Measurements from ENCODE around the gene NPFFR2. TPM values are rescaled to one million over a fixed set of nuclear protein-coding genes. Genes with fewer than 3 reads are reported as not detected.

The NPFFR2 gene
- total and polyA plus RNA-seq, 2 experiments from 2014 or later, result not detected

DNA sequence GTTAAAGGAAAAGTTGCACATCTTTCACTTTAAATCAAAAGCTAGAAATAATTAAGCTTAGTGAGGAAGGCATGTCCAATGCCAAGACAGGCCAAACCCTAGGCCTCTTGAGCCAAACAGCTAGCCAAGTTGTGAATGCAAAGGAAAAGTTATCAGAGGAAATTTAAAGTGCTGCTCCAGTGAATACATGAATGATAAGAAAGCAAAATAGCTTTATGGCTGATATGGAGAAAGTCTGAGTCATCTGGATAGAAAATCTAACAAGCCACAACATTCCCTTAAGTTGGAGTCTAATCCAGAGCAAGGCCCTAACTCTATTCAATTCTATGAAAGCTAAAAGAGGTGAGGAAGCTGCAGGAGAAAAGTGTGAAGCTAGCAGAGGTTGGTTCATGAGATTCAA lies 23.8 kb downstream of the NPFFR2 start:
- in situ Hi-C loops (cut with MboI), result no loop called here

DNA sequence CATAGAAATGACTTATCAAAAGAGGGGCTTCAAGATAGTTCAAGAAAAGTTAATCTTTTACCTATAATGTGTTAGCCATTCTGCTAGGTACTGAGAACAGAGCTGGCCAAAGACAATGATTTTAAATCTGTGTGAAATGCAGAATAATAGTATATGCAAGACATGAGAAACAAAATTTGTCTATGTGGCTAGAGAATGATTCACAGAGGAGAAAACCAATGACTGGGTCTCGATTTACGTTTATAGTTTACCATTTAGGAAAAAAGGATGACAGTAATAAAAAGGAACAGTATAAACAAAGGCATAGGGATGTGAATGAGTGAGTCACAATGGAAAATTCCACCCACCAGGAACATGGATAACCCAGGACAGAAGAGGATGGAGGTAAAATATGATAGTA lies 31.9 kb downstream of the NPFFR2 start:
- no peak overlapping the region for H3K27ac ChIP-seq
- H3K9me2 ChIP-seq (ENCODE audit: insufficient read depth), result no peaks in the 10 kb centered on the region
- 6 to 7% methylated on average over 2 of the region's 2 CpGs for WGBS, 2 experiments (ENCODE audit: low coverage in 1 of 2, low lambda C conversion rate in 2 of 2, missing lambda C conversion rate in 2 of 2)
- H3K79me2 ChIP-seq (ENCODE audit: insufficient read depth), result no peaks in the 10 kb centered on the region
- no peak overlapping the region for H3K9ac ChIP-seq
- DNase-seq, result no peak
- no peak overlapping the region for H2AFZ ChIP-seq
- H3K4me2 ChIP-seq (ENCODE audit: unreplicated experiment), result no peak overlapping the region
- in situ Hi-C loops (cut with MboI), result no loop called here
- no peaks in the 10 kb centered on the region for H3F3A ChIP-seq (ENCODE audit: insufficient read depth)
- H3K36me3 ChIP-seq (ENCODE audit: low read depth), result no peaks in the 10 kb centered on the region
- TF ChIP-seq EZH2 (IDR thresholded peaks at IDR 0.05; ENCODE audit: insufficient read depth, poor library complexity, severe bottlenecking) (no peak), EZH2phosphoT487 (IDR thresholded peaks at IDR 0.05; ENCODE audit: insufficient read depth, low read depth) (no peak)
- no peaks in the 10 kb centered on the region for H4K20me1 ChIP-seq (ENCODE audit: insufficient read depth)
- H3K9me3 ChIP-seq (ENCODE audit: low read depth), result no peaks in the 10 kb centered on the region
- no peak overlapping the region for H3K4me3 ChIP-seq
- no peaks in the 10 kb centered on the region for H3K4me1 ChIP-seq (ENCODE audit: insufficient read depth)
- H3K27me3 ChIP-seq (replicated peaks; ENCODE audit: insufficient read depth), result no peaks in the 10 kb centered on the region

More for the DNA sequence above, 23.8 kb downstream of the NPFFR2 start:
- Histone ChIP-seq H3K4me1 (ENCODE audit: insufficient read depth) (no peaks in the 10 kb centered on the region), H2AFZ (no peak overlapping the region), H3K4me2 (ENCODE audit: unreplicated experiment) (no peak overlapping the region), H3K79me2 (ENCODE audit: insufficient read depth) (no peaks in the 10 kb centered on the region), H3F3A (ENCODE audit: insufficient read depth) (no peaks in the 10 kb centered on the region), H3K9me2 (ENCODE audit: insufficient read depth) (no peaks in the 10 kb centered on the region), H3K9me3 (ENCODE audit: low read depth) (no peaks in the 10 kb centered on the region), H3K27ac (no peak overlapping the region), H3K27me3 (replicated peaks; ENCODE audit: insufficient read depth) (no peaks in the 10 kb centered on the region), H3K36me3 (ENCODE audit: low read depth) (no peaks in the 10 kb centered on the region), H3K4me3 (no peak overlapping the region), H3K9ac (no peak overlapping the region), H4K20me1 (ENCODE audit: insufficient read depth) (no peaks in the 10 kb centered on the region)
- DNase-seq, result no peak
- TF ChIP-seq EZH2 (IDR thresholded peaks at IDR 0.05; ENCODE audit: insufficient read depth, poor library complexity, severe bottlenecking) (no peak), EZH2phosphoT487 (IDR thresholded peaks at IDR 0.05; ENCODE audit: insufficient read depth, low read depth) (no peak)

DNA sequence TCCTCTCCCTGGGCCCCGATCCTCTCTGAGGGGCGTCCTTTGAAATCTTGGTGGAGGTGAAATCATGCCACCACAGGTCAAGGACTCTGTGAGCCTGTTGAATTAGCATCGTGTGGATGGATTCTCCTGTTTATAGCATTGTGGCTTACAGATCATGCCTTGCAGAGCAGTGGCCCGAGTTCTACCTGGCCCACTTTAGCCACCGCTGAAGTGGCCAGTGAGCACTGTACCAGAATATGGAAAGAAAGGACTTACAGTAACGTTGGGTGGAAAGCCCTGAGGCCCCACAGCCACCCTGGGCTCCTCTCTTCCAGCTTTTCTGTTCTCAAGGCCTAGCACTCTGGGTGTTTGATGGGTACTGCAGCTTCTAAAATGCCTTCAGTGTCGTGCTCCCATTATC lies 35.3 kb downstream of the NPFFR2 start:
- H3K9me2 ChIP-seq (ENCODE audit: insufficient read depth), result no peaks in the 10 kb centered on the region
- no peaks in the 10 kb centered on the region for H3K79me2 ChIP-seq (ENCODE audit: insufficient read depth)
- DNase-seq, result no peak
- no peak overlapping the region for H3K9ac ChIP-seq
- H3K27me3 ChIP-seq (replicated peaks; ENCODE audit: insufficient read depth), result no peaks in the 10 kb centered on the region
- H3K9me3 ChIP-seq (ENCODE audit: low read depth), result no peaks in the 10 kb centered on the region
- H3K27ac ChIP-seq, result no peak overlapping the region
- 29 to 31% methylated on average over 6 to 7 of the region's 7 CpGs for WGBS, 2 experiments (ENCODE audit: low coverage in 1 of 2, low lambda C conversion rate in 2 of 2, missing lambda C conversion rate in 2 of 2)
- no peaks in the 10 kb centered on the region for H3F3A ChIP-seq (ENCODE audit: insufficient read depth)
- H2AFZ ChIP-seq, result no peak overlapping the region
- no peak overlapping the region for H3K4me2 ChIP-seq (ENCODE audit: unreplicated experiment)
- no peak overlapping the region for H3K4me3 ChIP-seq
- in situ Hi-C loops (cut with MboI), result no loop called here
- H3K36me3 ChIP-seq (ENCODE audit: low read depth), result no peaks in the 10 kb centered on the region
- no peak for TF ChIP-seq EZH2 (IDR thresholded peaks at IDR 0.05; ENCODE audit: insufficient read depth, poor library complexity, severe bottlenecking)
- TF ChIP-seq EZH2phosphoT487 (IDR thresholded peaks at IDR 0.05; ENCODE audit: insufficient read depth, low read depth), result no peak
- no peaks in the 10 kb centered on the region for H4K20me1 ChIP-seq (ENCODE audit: insufficient read depth)
- H3K4me1 ChIP-seq (ENCODE audit: insufficient read depth), result no peaks in the 10 kb centered on the region

DNA sequence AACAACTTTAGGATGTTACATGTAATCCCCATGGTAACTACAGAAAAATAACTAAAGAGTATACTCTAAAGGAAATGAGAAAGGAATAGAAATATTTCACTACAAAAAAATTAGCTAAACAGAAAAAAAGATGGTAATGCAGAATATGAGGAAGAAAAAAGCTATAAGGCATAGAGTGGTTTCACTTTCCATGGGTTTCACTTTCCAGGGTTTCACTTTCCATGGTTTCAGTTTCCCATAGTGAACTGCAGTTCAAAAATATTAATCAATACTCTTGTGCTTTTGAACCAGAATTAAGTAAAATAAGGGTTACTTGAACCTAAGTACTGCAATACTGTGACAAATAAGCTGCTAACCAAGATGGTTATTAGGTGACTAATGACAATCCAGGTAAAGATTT lies 42.0 kb downstream of the NPFFR2 start:
- no peaks in the 10 kb centered on the region for H3F3A ChIP-seq (ENCODE audit: insufficient read depth)
- no peak overlapping the region for H3K27ac ChIP-seq
- no peak for DNase-seq
- no peaks in the 10 kb centered on the region for H3K9me3 ChIP-seq (ENCODE audit: low read depth)
- H3K79me2 ChIP-seq (ENCODE audit: insufficient read depth), result no peaks in the 10 kb centered on the region
- H2AFZ ChIP-seq, result no peak overlapping the region
- no peak for TF ChIP-seq EZH2 (IDR thresholded peaks at IDR 0.05; ENCODE audit: insufficient read depth, poor library complexity, severe bottlenecking)
- no peak for TF ChIP-seq EZH2phosphoT487 (IDR thresholded peaks at IDR 0.05; ENCODE audit: insufficient read depth, low read depth)
- H3K4me3 ChIP-seq, result no peak overlapping the region
- no peaks in the 10 kb centered on the region for H3K9me2 ChIP-seq (ENCODE audit: insufficient read depth)
- H3K4me1 ChIP-seq (ENCODE audit: insufficient read depth), result no peaks in the 10 kb centered on the region
- no peaks in the 10 kb centered on the region for H3K27me3 ChIP-seq (replicated peaks; ENCODE audit: insufficient read depth)
- H3K9ac ChIP-seq, result no peak overlapping the region
- no peaks in the 10 kb centered on the region for H4K20me1 ChIP-seq (ENCODE audit: insufficient read depth)
- no peaks in the 10 kb centered on the region for H3K36me3 ChIP-seq (ENCODE audit: low read depth)
- H3K4me2 ChIP-seq (ENCODE audit: unreplicated experiment), result no peak overlapping the region
- in situ Hi-C loops (cut with MboI), result no loop called here

DNA sequence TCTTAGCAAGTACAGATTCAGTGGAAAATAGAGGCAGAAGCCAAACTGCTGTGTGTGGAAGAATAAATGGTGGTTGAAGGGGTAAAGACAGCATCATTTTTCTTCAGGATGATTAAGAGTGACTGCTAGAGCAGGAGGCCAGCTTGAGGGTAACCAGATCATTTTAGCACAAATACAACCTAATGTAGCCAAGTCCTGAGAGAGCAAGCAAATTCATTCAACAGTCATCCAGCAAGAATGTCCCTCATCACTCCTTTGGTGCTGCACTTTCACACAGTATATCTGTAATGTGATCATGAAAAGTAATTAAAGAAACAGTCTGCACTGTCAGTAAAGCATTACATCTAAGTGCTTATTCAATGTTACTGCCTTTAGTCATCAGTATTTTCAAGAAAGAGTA lies 44.8 kb downstream of the NPFFR2 start:
- H4K20me1 ChIP-seq (ENCODE audit: insufficient read depth), result no peaks in the 10 kb centered on the region
- no peaks in the 10 kb centered on the region for H3K36me3 ChIP-seq (ENCODE audit: low read depth)
- no peaks in the 10 kb centered on the region for H3K9me3 ChIP-seq (ENCODE audit: low read depth)
- H3K4me2 ChIP-seq (ENCODE audit: unreplicated experiment), result no peak overlapping the region
- H3K9ac ChIP-seq, result no peak overlapping the region
- TF ChIP-seq EZH2phosphoT487 (IDR thresholded peaks at IDR 0.05; ENCODE audit: insufficient read depth, low read depth) (no peak), EZH2 (IDR thresholded peaks at IDR 0.05; ENCODE audit: insufficient read depth, poor library complexity, severe bottlenecking) (no peak)
- no peaks in the 10 kb centered on the region for H3F3A ChIP-seq (ENCODE audit: insufficient read depth)
- peak; percentile 1 for DNase-seq
- in situ Hi-C loops (cut with MboI), result no loop called here
- no peaks in the 10 kb centered on the region for H3K27me3 ChIP-seq (replicated peaks; ENCODE audit: insufficient read depth)
- no peak overlapping the region for H3K27ac ChIP-seq
- no peaks in the 10 kb centered on the region for H3K4me1 ChIP-seq (ENCODE audit: insufficient read depth)
- H3K79me2 ChIP-seq (ENCODE audit: insufficient read depth), result no peaks in the 10 kb centered on the region
- no peak overlapping the region for H3K4me3 ChIP-seq
- H2AFZ ChIP-seq, result no peak overlapping the region
- H3K9me2 ChIP-seq (ENCODE audit: insufficient read depth), result no peaks in the 10 kb centered on the region
